Left lung (tissue), 10 donors: ENCODE results near the gene PON3. TPM values are rescaled to one million over a fixed set of nuclear protein-coding genes. Genes with fewer than 3 reads are reported as not detected.

Source experiments
- ATAC-seq: fragments of 200-7000 bp; cut with Tn5 transposase; one replicate; pipeline ENCODE4 v1.9.1; 2020; ENCODE audit warnings: moderate library complexity
- DNase-seq, 4 donors: peaks; one replicate each; pipeline ENCODE4 v3.0.0-alpha.2; 2013 to 2020
- H3K27ac ChIP-seq, 2 donors: fragments of 200-600 bp; sonication (generic) in 1 of 2; one replicate each; pipeline versions ENCODE4 v1.5.0 to v1.8.0; 2020 to 2021
- H3K27me3 ChIP-seq, 2 donors: fragments of 200-600 bp; sonication (generic) in 1 of 2; one replicate each; pipeline versions ENCODE4 v1.5.0 to v1.8.0; 2020 to 2021
- H3K36me3 ChIP-seq, 2 donors: fragments of 200-600 bp; sonication (generic) in 1 of 2; one replicate each; pipeline versions ENCODE4 v1.5.0 to v1.8.0; 2020 to 2021
- H3K4me1 ChIP-seq, 2 donors: fragments of 200-600 bp; one replicate each; pipeline ENCODE4 v1.8.0; 2021
- H3K4me3 ChIP-seq, 2 donors: fragments of 200-600 bp; sonication (generic) in 1 of 2; one replicate each; pipeline versions ENCODE4 v1.5.0 to v1.8.0; 2020 to 2021; ENCODE audit warnings: mild to moderate bottlenecking in 1 of 2
- H3K9me3 ChIP-seq, 2 donors: fragments of 200-600 bp; sonication (generic) in 1 of 2; one replicate each; pipeline versions ENCODE4 v1.5.0 to v1.8.0; 2020 to 2021
- CTCF ChIP-seq, 2 donors: fragments of 200-600 bp; sonication (generic) in 1 of 2; IDR thresholded peaks; one replicate each; pipeline versions ENCODE4 v1.5.0 to v1.8.0; 2021; ENCODE audit warnings: antibody characterized with exemption in 2 of 2
- intact Hi-C, 2 donors: fragments of 100-400 bp; cut with DNase I; formaldehyde crosslinking; loops; one replicate each; pipeline versions ENCODE4 v1.11.2 to v1.14.2; 2022
- polyA plus RNA-seq, 6 donors: library from polyadenylated mRNA; unstranded; fragments of 120-200 nt; gene quantifications; one replicate each; pipeline ENCODE4 v1.2.1, GENCODE V29; 2013; ENCODE audit not compliant: insufficient read length in 6 of 6
- total RNA-seq, 2 donors: library from RNA; stranded (reverse); fragmentation: NEBNext Ultra II Directional; extraction: Animal tissue kit (Norgen Biotek cat#: 25700); gene quantifications; one replicate each; pipeline ENCODE4 v1.2.1, GENCODE V29; 2021
- donor health status: DM: no; HTN: yes; CAD: no.
- donor health status: DM: no; HTN: no; CAD: no.

Gene PON3
- total and polyA plus RNA-seq, 8 donors: 13.5 to 49.3 (median 16.5) TPM

DNA sequence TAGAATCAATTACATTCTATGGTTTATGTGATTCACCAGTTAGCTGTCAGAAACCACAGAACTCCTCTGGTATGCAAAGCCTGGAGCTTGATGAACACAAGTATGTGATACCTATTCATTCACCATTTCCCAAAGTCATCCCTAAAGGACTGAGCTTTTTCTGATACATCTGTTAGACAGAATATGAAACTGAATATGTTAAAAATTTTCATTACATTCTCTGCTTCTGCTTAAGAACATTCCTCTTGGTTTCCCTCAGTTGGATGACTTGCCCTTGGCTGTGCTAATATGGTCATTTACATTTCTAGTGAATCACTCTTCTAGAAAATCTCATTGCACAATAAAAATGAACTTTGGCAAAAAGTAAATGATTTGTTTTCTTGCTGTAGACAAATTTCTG is 61.1 kb downstream of the PON3 start:
- TF ChIP-seq CTCF (IDR thresholded peaks at IDR 0.05): no peak
- no peak for DNase-seq
- no peaks in the 10 kb centered on the region for H3K27me3 ChIP-seq
- no peaks in the 10 kb centered on the region for H3K9me3 ChIP-seq
- no peaks in the 10 kb centered on the region for H3K4me1 ChIP-seq
- no peaks in the 10 kb centered on the region for H3K36me3 ChIP-seq
- H3K27ac ChIP-seq: no peak overlapping the region
- ATAC-seq: peak; percentile 32
- intact Hi-C loops: no loop called here
- H3K4me3 ChIP-seq: no peak overlapping the region

DNA sequence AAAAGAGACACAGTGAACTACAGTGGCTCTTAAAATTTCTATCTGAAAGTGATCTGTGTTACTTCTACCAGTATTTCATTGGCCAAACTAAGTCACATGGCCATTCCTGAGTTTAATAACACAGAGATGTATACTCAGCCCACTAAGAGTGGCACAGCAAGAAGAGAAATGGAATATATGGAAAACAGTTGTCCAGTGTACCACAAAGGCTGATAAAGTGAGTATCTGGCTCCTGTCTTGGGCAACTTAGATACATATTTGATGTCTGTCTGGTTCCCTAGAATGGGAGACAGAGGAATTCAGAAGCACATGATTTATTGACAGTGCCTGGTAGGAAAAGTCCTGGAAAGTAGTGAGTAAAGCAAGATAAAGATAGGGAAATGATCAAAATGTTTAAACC is 61.7 kb downstream of the PON3 start:
- no peak for TF ChIP-seq CTCF (IDR thresholded peaks at IDR 0.05)
- H3K9me3 ChIP-seq: no peaks in the 10 kb centered on the region
- intact Hi-C loops: no loop called here
- H3K36me3 ChIP-seq: no peaks in the 10 kb centered on the region
- ATAC-seq (no peak), DNase-seq (no peak)
- H3K27ac ChIP-seq: no peak overlapping the region
- H3K27me3 ChIP-seq: no peaks in the 10 kb centered on the region
- no peaks in the 10 kb centered on the region for H3K4me1 ChIP-seq
- no peak overlapping the region for H3K4me3 ChIP-seq

GRCh38 chr7:95330961-95331337 is 65.2 kb downstream of the PON3 start:
- no peaks in the 10 kb centered on the region for H3K36me3 ChIP-seq
- no peaks in the 10 kb centered on the region for H3K27me3 ChIP-seq
- no peak for TF ChIP-seq CTCF (IDR thresholded peaks at IDR 0.05)
- H3K4me3 ChIP-seq: peak overlapping the region; percentile 4 to 14
- no peaks in the 10 kb centered on the region for H3K9me3 ChIP-seq
- H3K4me1 ChIP-seq: no peaks in the 10 kb centered on the region
- DNase-seq (no peak), ATAC-seq (no peak)
- H3K27ac ChIP-seq: no peak overlapping the region
- intact Hi-C loops: no loop called here

DNA sequence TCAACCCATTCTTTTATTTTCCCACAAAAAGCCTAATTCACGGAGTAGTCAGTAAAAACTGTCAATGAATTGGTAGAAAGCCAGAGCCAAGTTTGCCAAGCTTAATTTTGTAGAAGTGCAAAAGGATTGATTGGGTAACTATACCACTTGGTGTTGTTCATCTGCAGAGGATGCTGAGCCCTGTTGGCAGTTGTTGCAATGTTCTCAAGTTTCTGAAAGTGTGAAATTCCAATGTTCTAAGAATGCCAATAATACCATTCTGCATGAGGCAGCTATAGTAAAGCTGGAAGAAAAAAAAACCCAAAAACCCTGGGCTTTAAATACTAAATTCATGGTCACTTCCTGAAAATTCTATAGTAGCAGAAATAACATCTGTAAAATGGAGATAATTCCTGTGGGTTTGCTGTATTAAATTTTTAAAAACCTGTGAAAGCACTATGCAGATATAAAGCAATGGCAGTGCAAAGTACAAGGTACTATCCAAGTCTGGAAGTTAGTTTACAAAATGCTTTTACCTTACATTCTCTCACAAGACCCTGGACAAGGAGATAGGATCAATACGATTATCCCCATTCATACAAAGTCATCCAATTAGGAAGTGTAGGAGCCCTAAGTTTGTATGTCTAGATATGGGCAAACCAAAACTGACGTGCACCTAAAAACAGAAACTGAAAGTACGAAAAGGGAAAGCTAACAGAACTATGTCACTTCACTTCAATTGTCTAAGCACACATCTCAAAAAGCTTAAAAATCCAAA is 65.8 kb downstream of the PON3 start:
- intact Hi-C loops: no loop called here
- no peak for TF ChIP-seq CTCF (IDR thresholded peaks at IDR 0.05)
- no peaks in the 10 kb centered on the region for H3K4me1 ChIP-seq

DNA sequence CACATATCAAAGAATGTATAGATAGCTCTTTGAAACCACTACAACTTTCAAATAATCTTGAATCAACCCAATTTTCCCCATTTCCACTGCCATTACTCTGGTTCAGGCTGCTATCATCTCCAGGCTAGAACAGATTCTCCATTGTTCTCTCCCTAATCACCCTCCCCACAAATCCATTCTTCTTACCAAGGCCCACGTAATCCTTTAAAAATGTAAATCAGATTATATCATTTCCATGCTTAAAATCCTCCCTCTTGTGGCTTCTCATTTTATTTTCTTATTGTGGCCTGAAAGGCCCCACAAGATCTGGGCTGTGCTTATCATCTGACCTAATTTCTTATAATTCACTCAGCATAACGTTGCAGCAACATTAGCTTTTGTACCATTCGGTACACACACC is 68.8 kb downstream of the PON3 start:
- no peak for TF ChIP-seq CTCF (IDR thresholded peaks at IDR 0.05)
- Histone ChIP-seq H3K36me3 (no peaks in the 10 kb centered on the region), H3K27me3 (peaks cover 0 to 10% of the 10 kb centered on the region in 2 donors), H3K9me3 (no peaks in the 10 kb centered on the region), H3K27ac (no peak overlapping the region), H3K4me1 (no peaks in the 10 kb centered on the region), H3K4me3 (no peak overlapping the region)
- intact Hi-C loops: no loop called here
- ATAC-seq: no peak
- no peak for DNase-seq

More for the DNA sequence above, 65.8 kb downstream of the PON3 start:
- Histone ChIP-seq H3K36me3 (no peaks in the 10 kb centered on the region), H3K4me3 (peak overlapping the region; percentile 4 to 14), H3K27me3 (no peaks in the 10 kb centered on the region), H3K9me3 (no peaks in the 10 kb centered on the region), H3K27ac (no peak overlapping the region)
- peak; percentile 83 for ATAC-seq
- no peak for DNase-seq
